ENCODE data around the gene MACROH2A2. TPM values are rescaled to one million over a fixed set of nuclear protein-coding genes. Genes with fewer than 3 reads are reported as not detected.
A peak's percentile ranks its signal among the peaks of the same experiment; 100 is the strongest.
"Not testable (repeated sequence)": the region's sequence is repeated elsewhere in the genome, so short reads cannot be mapped to it uniquely, and the experiment has no call there.

MACROH2A2 gene
- polyA plus RNA-seq, 3 donors: 77.3 to 95.7 (median 95.0) TPM

DNA sequence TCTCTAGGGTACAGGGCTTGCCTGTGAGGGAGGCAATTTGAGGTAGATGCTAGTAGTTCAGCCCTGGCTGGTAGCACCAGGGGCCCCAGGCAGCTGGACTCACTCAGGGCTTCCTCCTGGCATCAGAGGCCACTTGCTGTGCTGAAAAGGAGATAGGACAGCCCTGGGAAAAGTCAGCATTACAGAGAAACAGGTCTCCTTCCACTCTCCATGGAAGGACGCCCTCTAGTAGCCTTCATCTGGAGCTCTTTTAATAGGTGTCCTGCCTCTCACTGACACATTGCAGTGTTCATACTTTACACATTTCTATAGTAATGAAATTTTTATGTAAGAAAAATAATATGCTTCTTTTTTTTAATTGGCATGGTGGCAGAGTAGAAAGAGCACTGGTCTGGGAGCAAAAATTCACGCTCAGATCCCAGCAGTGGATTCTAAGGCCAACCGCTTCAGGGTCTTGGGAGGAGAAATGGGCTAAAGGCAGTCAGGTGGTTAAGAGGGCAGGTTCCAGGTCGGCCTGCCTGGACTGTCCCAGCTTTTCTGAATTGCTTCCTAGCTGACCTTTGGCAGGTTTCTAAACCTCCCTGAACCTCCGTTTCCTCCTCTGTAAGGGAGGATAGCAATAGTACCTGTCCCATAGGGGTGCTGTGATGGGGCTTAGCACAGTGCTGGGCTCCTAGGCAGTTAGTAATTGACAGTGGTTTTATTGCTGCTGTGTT lies 44.2 kb downstream of the MACROH2A2 start:
- DNase-seq: no peak

- no peak for DNase-seq
These were observed 44.8 kb downstream of the MACROH2A2 start for GRCh38 chr10:70097459-70097858.

DNA sequence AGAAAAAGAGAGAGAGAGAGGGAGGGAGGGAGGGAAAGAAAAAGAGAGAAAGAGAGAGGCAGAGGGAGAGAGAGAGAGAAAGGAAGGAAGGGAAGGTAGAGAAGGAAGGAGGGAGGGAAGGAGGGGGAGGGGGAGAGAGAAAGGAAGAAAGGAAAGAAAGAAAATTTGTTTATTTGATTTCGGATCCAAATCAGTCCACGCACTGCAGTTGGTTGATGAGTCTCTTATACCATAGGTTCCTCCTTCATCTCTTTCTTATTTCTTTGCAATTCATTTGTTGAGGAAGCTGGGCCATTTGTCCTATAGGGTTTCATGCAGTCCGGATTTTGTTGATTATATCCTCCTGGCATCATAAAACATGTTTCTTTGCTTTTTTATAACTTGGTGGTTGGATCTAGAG lies 45.6 kb downstream of the MACROH2A2 start:
- no peak for DNase-seq

DNA sequence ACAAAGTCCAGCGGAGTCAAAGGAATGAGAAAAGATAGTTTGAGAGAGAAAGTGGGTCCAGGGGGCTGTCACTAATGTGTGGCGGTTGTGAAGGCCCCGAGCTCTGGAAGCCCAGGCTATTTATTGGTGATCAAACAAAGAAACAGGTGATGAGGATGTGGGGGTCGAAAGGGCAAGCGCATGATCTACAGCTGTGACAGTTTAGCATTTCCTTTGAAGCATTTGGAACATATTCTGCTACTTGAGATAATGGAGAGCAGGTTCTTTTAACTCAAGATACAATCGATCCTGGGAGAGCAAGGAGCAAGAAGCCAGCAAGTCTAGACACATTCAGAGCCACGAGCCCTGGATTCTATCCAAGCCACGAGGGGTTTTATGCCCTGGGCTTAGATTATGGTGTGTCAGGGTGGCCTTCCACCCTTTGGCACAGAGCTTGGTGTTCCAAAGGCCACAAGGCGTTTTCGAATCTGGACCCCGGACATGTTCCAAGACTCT lies 48.5 kb downstream of the MACROH2A2 start:
- DNase-seq: not testable (repeated sequence)

DNA sequence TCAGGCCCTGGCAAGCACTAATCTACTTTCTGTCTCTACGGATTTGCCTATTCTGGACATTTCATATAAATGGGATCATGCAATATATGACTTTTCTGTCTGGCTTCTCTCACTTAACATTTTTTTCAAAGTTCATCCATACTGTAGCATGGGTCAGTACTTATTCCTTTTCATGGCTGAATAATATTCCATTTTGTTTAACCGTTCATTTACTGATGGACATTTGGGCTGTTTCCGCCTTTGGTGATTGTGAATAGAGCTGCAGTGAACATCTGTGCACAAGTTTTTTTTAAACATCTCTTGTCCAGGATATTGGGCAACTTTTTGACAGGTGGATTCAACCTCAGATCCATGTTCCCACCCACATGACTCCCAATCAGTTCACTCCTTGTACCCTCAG lies 49.0 kb downstream of the MACROH2A2 start:
- DNase-seq: no peak

DNA sequence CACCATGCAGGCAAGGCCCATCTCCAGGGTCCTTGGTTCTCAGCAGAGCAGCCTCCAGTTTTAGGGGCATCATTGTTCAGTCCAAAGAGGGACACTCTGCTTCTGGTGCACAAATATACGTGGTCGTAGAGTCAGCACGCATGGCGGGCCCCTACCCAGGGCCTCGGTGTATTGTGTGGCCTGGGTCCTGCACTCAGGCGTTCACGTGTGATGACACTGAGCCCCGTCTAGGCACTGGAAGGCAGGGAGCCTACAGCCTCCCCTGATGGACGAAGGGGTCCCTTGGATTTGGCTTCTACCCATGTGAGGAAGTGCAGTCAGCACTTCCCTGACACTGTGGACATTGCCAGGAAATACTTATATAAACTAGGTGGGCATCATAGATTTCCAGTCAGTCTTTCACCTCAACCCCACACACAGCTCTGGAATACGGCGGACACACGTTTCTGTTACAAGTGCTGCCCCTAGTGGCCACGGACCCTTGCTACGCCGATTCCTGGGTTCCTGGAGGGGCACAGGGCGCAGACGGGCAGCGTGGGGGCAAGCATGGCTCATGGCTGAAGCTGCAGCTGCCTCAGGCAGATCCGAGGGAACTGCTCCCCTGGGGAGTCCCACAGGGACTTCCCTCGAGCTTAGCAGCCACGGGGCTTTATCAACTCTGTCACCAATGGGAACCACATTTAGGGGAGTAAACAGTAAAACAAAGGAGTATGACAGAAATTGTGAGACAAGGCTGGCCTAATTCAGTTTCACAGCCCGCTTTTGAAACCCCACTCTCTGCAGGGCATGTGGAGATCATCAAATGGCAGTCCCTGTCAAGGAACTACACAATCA lies 54.5 kb downstream of the MACROH2A2 start:
- no peak for DNase-seq

GRCh38 chr10:70109064-70109729 lies 56.6 kb downstream of the MACROH2A2 start:
- no peak for DNase-seq

DNA sequence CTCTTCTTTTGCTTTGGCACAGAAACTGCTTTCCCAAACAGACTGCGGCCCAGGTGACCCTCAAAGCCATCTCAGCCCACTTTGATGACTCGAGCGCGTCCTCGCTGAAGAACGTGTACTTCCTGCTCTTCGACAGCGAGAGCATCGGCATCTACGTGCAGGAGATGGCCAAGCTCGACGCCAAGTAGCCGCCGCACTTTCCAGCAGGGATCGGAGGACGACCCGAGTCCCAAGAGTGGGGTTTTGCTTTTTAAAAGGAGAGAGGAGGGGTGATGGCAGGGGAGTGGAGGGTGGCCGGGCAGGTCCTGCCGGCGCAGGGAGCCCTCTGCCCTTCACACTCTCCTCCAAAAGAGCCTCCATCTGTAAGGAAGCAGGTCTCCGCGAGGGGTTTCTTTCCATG lies 58.9 kb downstream of the MACROH2A2 start:
- DNase-seq: no peak

DNA sequence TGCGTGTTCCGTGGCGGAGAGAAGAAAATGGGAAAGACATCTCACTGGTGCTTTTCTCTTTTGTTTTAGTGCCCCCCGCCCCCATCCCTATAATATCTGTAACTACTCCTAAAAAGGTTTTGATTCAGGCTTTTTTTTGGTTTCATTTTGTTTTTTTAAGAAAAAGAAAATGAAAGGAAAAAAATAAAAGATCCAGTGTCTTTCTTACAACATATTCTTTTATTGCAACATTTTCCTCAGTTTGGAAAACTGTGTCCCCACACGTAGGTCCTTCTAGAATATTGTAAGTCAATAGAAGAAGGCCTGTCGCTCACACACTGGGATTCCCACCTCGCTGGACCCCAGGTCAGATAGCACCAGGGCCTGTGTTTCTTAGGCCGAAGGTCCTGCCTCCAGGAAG lies 59.4 kb downstream of the MACROH2A2 start:
- DNase-seq: no peak

DNA sequence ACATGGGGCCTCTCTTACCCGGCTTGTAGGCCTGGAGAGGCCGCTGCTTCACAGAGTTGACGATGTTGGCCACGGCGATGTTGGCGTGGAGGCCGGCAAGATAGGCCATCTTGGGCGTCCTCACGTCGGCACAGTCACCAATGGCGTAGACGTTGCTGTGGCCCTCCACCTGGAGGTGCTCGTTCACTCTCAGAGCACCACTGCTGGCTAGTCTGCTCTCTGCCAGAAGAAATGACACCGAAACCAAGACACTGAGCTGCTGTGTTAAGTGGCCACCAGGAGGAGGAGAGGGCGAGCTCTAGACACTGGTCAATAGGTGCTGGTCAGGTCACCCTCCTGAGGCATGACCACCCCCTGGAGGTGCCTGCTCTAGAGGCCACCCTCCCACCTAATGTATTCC lies 62.3 kb downstream of the MACROH2A2 start:
- DNase-seq: no peak

- DNase-seq: peak; percentile 44
These were observed 63.5 kb downstream of the MACROH2A2 start for GRCh38 chr10:70115948-70116682.

GRCh38 chr10:70117646-70118045 lies 65.0 kb downstream of the MACROH2A2 start:
- DNase-seq: no peak

- DNase-seq: no peak
These were observed 65.5 kb downstream of the MACROH2A2 start for GRCh38 chr10:70118196-70118595.

GRCh38 chr10:70119197-70119596 lies 66.6 kb downstream of the MACROH2A2 start:
- no peak for DNase-seq

DNA sequence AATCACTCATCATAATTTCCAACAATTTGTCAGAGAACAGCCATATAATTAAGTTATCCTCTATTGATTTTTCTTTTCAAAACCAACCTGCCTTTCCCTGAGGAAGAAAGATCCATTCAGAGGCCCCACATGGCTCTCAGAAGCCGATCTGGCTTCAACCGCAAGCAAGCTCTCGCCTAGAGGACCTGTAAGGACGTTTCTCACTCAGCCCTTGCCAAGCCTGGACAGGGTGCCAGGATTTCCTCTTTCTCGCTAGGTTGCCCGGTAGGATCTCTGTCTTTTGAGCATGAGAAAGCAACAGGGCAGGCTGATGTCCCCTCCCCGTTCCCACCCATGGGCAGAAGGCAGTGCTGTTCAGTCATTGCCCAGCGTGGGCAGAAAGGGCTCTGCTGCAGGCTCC lies 67.0 kb downstream of the MACROH2A2 start:
- no peak for DNase-seq

- DNase-seq: no peak
These were observed 67.8 kb downstream of the MACROH2A2 start for GRCh38 chr10:70120417-70120816.

- no peak for DNase-seq
These were observed 68.8 kb downstream of the MACROH2A2 start for GRCh38 chr10:70121281-70121949.

DNA sequence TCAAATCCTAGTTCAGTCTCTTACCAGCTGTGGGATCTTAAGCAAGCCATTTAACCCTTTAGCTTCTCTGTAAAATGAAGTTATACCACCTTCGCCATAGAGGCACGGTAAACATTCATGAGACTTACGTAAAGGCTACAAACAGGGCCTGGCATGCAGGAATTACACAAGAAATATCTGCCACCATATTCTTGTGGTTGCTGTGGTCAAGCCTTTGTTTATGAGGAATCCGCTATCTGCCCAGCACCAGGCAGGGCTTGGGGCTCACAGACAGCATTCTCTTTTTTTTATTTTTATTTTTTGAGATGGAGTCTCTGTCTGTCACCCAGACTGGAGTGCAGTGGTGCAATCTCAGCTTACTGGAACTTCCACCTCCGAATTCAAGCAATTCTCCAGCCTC lies 70.1 kb downstream of the MACROH2A2 start:
- DNase-seq: no peak

DNA sequence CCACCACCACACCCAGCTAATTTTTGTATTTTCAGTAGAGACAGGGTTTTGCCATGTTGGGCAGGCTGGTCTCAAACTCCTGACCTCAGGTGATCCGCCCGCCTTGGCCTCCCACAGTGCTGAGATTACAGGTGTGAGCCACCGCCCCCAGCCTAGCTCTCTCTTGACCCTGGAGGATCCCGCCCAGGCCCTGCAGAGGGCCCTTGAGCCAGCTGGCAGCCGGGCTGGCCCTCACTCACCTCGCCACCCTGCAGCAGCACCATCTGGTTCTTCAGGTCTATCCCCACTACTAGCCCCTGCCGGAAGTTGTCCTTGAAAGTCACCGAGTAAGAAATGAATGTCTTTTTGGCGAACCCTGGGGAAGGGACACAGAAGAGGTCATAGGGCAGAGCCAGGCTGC lies 70.5 kb downstream of the MACROH2A2 start:
- DNase-seq: not testable (repeated sequence)

DNA sequence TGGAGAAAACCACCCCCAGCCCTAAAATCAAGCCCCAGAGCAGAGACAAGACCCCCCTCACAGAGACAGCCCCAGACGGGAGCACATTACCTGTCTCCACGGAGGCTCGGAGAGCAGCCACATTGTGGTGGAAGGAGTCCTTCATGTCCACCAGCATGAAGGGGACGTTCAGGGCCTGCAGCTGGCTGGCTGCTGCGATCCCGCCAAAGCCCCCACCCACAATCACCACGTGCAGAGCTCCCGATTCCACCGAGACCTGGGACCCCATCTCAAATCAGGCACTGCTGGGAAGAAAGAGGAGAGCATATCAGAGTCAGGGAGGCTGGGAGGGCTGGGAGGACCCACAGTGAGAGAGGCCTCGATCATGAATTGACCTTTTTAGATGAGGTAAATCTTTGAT lies 71.2 kb downstream of the MACROH2A2 start:
- no peak for DNase-seq

- no peak for DNase-seq
These were observed 71.8 kb downstream of the MACROH2A2 start for GRCh38 chr10:70124415-70124814.

All from renal pelvis (tissue), 4 donors.